ENCODE data around the gene ABCB8. TPM values are rescaled to one million over a fixed set of nuclear protein-coding genes. Genes with fewer than 3 reads are reported as not detected.

The ABCB8 gene
- total and polyA plus RNA-seq, 9 of the 15 experiments (the other 6 are each of a cell fraction or from before 2014, with no cell fraction given), result 7.6 to 106 (median 36.3) TPM

- peak; percentile 21 for TF ChIP-seq E2F8 (IDR thresholded peaks at IDR 0.05; ENCODE audit: low read depth, partially characterized antibody)
- TF ChIP-seq NR2F6 (CRISPR knock-in tag; IDR thresholded peaks at IDR 0.05), result peak; percentile 4; the same call in 1 of the 2 replicates
- TF ChIP-seq, protein P1, sequence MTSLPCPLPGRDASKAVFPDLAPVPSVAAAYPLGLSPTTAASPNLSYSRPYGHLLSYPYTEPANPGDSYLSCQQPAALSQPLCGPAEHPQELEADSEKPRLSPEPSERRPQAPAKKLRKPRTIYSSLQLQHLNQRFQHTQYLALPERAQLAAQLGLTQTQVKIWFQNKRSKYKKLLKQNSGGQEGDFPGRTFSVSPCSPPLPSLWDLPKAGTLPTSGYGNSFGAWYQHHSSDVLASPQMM (CRISPR knock-in tag; IDR thresholded peaks at IDR 0.05), result no peak
- TF ChIP-seq, protein P2, sequence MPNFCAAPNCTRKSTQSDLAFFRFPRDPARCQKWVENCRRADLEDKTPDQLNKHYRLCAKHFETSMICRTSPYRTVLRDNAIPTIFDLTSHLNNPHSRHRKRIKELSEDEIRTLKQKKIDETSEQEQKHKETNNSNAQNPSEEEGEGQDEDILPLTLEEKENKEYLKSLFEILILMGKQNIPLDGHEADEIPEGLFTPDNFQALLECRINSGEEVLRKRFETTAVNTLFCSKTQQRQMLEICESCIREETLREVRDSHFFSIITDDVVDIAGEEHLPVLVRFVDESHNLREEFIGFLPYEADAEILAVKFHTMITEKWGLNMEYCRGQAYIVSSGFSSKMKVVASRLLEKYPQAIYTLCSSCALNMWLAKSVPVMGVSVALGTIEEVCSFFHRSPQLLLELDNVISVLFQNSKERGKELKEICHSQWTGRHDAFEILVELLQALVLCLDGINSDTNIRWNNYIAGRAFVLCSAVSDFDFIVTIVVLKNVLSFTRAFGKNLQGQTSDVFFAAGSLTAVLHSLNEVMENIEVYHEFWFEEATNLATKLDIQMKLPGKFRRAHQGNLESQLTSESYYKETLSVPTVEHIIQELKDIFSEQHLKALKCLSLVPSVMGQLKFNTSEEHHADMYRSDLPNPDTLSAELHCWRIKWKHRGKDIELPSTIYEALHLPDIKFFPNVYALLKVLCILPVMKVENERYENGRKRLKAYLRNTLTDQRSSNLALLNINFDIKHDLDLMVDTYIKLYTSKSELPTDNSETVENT (CRISPR knock-in tag; IDR thresholded peaks at IDR 0.05), result peak; percentile 75; the same call in 1 of the 2 replicates
- TF ChIP-seq NR2C1 (IDR thresholded peaks at IDR 0.05), result no peak
- peak; percentile 89 for TF ChIP-seq NR2C1 (tag; IDR thresholded peaks at IDR 0.05)
- 0 out of 2 replicates have a peak, but pooled peaks have one; percentile 69 for TF ChIP-seq SMAD4 (CRISPR knock-in tag; conservative IDR thresholded peaks at IDR 0.05)
- TF ChIP-seq, protein P3, sequence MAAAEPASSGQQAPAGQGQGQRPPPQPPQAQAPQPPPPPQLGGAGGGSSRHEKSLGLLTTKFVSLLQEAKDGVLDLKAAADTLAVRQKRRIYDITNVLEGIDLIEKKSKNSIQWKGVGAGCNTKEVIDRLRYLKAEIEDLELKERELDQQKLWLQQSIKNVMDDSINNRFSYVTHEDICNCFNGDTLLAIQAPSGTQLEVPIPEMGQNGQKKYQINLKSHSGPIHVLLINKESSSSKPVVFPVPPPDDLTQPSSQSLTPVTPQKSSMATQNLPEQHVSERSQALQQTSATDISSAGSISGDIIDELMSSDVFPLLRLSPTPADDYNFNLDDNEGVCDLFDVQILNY (CRISPR knock-in tag; IDR thresholded peaks at IDR 0.05), result no peak
- TF ChIP-seq ZNF766 (CRISPR knock-in tag; conservative IDR thresholded peaks at IDR 0.05), result peak; percentile 97
- no peak for TF ChIP-seq XRCC3 (IDR thresholded peaks at IDR 0.05)
- TF ChIP-seq ZNF785 (CRISPR knock-in tag; IDR thresholded peaks at IDR 0.05), result no peak
- TF ChIP-seq HNRNPLL (IDR thresholded peaks at IDR 0.05; ENCODE audit: low read depth, low read length, poor library complexity, severe bottlenecking), result peak; percentile 67
- TF ChIP-seq, protein P4, sequence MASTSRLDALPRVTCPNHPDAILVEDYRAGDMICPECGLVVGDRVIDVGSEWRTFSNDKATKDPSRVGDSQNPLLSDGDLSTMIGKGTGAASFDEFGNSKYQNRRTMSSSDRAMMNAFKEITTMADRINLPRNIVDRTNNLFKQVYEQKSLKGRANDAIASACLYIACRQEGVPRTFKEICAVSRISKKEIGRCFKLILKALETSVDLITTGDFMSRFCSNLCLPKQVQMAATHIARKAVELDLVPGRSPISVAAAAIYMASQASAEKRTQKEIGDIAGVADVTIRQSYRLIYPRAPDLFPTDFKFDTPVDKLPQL (IDR thresholded peaks at IDR 0.05; ENCODE audit: extremely low read depth, insufficient read length), result no peak
- TF ChIP-seq NFE2 (IDR thresholded peaks at IDR 0.05; ENCODE audit: low read depth), result no peak
- TF ChIP-seq NONO (IDR thresholded peaks at IDR 0.05; ENCODE audit: low read depth in 2 of 2, low read length in 1 of 2), result no peak
- TF ChIP-seq RBM34 (IDR thresholded peaks at IDR 0.05; ENCODE audit: borderline replicate concordance, insufficient read depth, low read length), result no peak
- TF ChIP-seq BRCA1 (IDR thresholded peaks at IDR 0.05), result no peak
- TF ChIP-seq BRCA1 (CRISPR knock-in tag; IDR thresholded peaks at IDR 0.05), result no peak
- no peak for TF ChIP-seq BRF2 (IDR thresholded peaks at IDR 0.05; ENCODE audit: borderline replicate concordance, insufficient read depth, insufficient read length)
These were observed 29.9 kb downstream of the ABCB8 start (continued) for GRCh38 chr7:151057989-151058780.

Data from K562 (cell line).